OCI-LY7 (cell line): ENCODE data around the gene RASSF10. TPM values are rescaled to one million over a fixed set of nuclear protein-coding genes. Genes with fewer than 3 reads are reported as not detected.
"Not testable (repeated sequence)": the region's sequence is repeated elsewhere in the genome, so short reads cannot be mapped to it uniquely, and the experiment has no call there.

Source experiments
- BruUV-seq: library from RNA; stranded (reverse); fragments of 400-500 nt; replicated peaks from 2 replicates; lab custom pipeline; 2021; lab: Mats Ljungman, UMichigan
- CTCF ChIA-PET: fragments of 300-600 bp; sonication (Branson Sonifier 250); formaldehyde crosslinking; loops from one replicate; lab custom pipeline; 2022; ENCODE audit warnings: antibody characterized with exemption; ENCODE audit not compliant: unreplicated experiment; lab: Charles Lee
- POLR2A ChIA-PET: fragments of 300-600 bp; sonication (Branson Sonifier 250); formaldehyde crosslinking; loops from one replicate; lab custom pipeline; 2022; ENCODE audit warnings: antibody characterized with exemption; lab: Charles Lee
- DNase-seq: peaks from one replicate; pipeline ENCODE4 v3.0.0-alpha.2; 2015; ENCODE audit warnings: low spot score
- H2AFZ ChIP-seq: fragments of 200-600 bp; sonication (generic), shearing (Covaris generic); 2 replicates; pipeline ENCODE4 v1.6.1; 2014; ENCODE audit warnings: mild to moderate bottlenecking, antibody characterized with exemption, low read length, moderate library complexity
- H3K27ac ChIP-seq: fragments of 200-600 bp; sonication (generic); 2 replicates; pipeline ENCODE4 v1.5.1; 2014; ENCODE audit warnings: mixed run types, low read depth, mild to moderate bottlenecking, moderate library complexity, low read length, inconsistent platforms; ENCODE audit not compliant: poor library complexity, severe bottlenecking
- H3K36me3 ChIP-seq: fragments of 200-600 bp; sonication (generic); 2 replicates; pipeline ENCODE4 v1.6.1; 2014; ENCODE audit warnings: mild to moderate bottlenecking, antibody characterized with exemption, low read length, moderate library complexity, mixed read lengths; ENCODE audit not compliant: insufficient read depth
- H3K4me1 ChIP-seq: fragments of 200-600 bp; sonication (generic); 2 replicates; pipeline ENCODE4 v1.5.1; 2014; ENCODE audit warnings: mild to moderate bottlenecking, low read length; ENCODE audit not compliant: insufficient read depth, poor library complexity, severe bottlenecking
- H3K4me2 ChIP-seq: fragments of 200-600 bp; sonication (generic); 2 replicates; pipeline ENCODE4 v1.6.1; 2014; ENCODE audit warnings: mild to moderate bottlenecking, low read length
- H3K4me3 ChIP-seq: fragments of 200-600 bp; sonication (generic); 2 replicates; pipeline ENCODE4 v1.5.1; 2014; ENCODE audit warnings: mild to moderate bottlenecking, low read depth, low read length; ENCODE audit not compliant: poor library complexity, severe bottlenecking
- H3K79me2 ChIP-seq: fragments of 200-600 bp; sonication (generic); 2 replicates; pipeline ENCODE4 v1.6.1; 2016; ENCODE audit warnings: low read depth, mild to moderate bottlenecking, low read length, moderate library complexity, mixed read lengths; ENCODE audit not compliant: insufficient read depth
- H3K9me2 ChIP-seq: fragments of 200-600 bp; sonication (generic); 2 replicates; pipeline ENCODE4 v1.6.1; 2016; ENCODE audit warnings: mild to moderate bottlenecking, low read length, mixed read lengths; ENCODE audit not compliant: insufficient read depth
- H3K9me3 ChIP-seq: fragments of 200-600 bp; sonication (generic); 2 replicates; pipeline ENCODE4 v1.6.1; 2014; ENCODE audit warnings: mild to moderate bottlenecking, mixed run types, low read length, mixed read lengths
- H4K20me1 ChIP-seq: fragments of 200-600 bp; sonication (generic); 2 replicates; pipeline ENCODE4 v1.6.1; 2014; ENCODE audit warnings: mild to moderate bottlenecking, antibody characterized with exemption, low read length, moderate library complexity, mixed read lengths; ENCODE audit not compliant: insufficient read depth
- CTCF ChIP-seq: fragments of 200-600 bp; sonication (generic); conservative IDR thresholded peaks from 2 replicates; pipeline ENCODE4 v1.5.1; 2014; ENCODE audit warnings: mild to moderate bottlenecking, antibody characterized with exemption, low read length, moderate library complexity, mixed read lengths
- EZH2phosphoT487 ChIP-seq: fragments of 200-600 bp; sonication (generic); IDR thresholded peaks from 2 replicates; pipeline ENCODE4 v1.6.1; 2018; ENCODE audit warnings: low read depth, borderline replicate concordance, mild to moderate bottlenecking, mixed run types, antibody characterized with exemption, low read length, moderate library complexity, mixed read lengths
- intact Hi-C: fragments of 100-400 bp; cut with micrococcal nuclease; formaldehyde crosslinking; loops from one replicate; pipeline ENCODE4 v1.10.0; 2022; ENCODE audit not compliant: unreplicated experiment
- total RNA-seq, 2 experiments: library from RNA; depleted of rRNA in 1 of 2; stranded (reverse); fragments of >200 nt in 1 of 2; shearing (Covaris generic) in 1 of 2; gene quantifications; 2 replicates each; pipeline ENCODE4 v1.2.3, GENCODE V29; 2014 to 2022

The RASSF10 gene
- total RNA-seq, 2 experiments from 2014 or later = not detected

GRCh38 chr11:13042873-13043342 lies 33.8 kb downstream of the RASSF10 start:
- no peaks in the 10 kb centered on the region for H3K9me3 ChIP-seq
- no peak for DNase-seq
- H2AFZ ChIP-seq = no peak overlapping the region
- H3K4me3 ChIP-seq = no peak overlapping the region
- no TSS peak for BruUV-seq
- H3K4me2 ChIP-seq = no peak overlapping the region
- CTCF ChIA-PET = no interaction called here
- POLR2A ChIA-PET = no interaction called here
- no peaks in the 10 kb centered on the region for H4K20me1 ChIP-seq
- H3K4me1 ChIP-seq = no peaks in the 10 kb centered on the region
- no peaks in the 10 kb centered on the region for H3K36me3 ChIP-seq
- H3K27ac ChIP-seq = no peak overlapping the region
- no peak for TF ChIP-seq EZH2phosphoT487
- no peak for TF ChIP-seq CTCF
- H3K79me2 ChIP-seq = no peaks in the 10 kb centered on the region
- H3K9me2 ChIP-seq = no peaks in the 10 kb centered on the region
- intact Hi-C loops = no loop called here

DNA sequence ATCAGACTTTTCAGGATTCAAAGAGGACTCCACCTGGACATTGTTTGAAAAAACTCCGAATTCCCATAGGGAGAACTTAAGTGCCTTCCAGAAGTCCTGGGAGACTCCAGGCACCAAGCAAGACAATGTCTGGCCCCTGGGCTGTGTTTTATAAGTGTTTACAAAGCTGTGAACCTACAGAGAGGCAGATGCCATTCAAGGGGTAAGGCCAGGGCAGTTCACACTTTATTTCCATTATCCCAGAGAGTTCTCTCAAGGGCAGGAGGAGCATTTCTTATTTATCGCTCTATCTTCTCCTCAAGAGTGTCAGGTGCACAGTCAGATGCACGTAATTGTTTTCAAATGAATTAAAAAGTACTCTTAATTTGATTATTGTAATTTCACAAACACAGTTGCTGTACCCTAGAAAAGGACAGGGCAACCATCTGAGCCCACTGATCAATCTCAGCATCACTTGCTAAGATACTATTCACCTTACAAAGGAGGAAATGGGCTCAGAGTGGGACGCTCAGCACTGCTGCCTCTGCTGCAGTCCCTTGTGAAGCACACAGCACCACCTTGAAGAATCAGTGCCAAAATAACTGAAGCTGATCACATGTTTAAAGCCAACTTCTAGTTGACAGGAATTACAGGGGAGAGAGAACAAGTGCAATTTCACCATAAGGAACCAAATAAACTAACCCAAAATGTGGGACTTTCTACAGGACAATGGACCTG lies 35.0 kb downstream of the RASSF10 start:
- BruUV-seq = no TSS peak
- Histone ChIP-seq H2AFZ (no peak overlapping the region), H3K36me3 (no peaks in the 10 kb centered on the region), H3K4me1 (no peaks in the 10 kb centered on the region), H4K20me1 (no peaks in the 10 kb centered on the region), H3K4me2 (no peak overlapping the region), H3K27ac (no peak overlapping the region), H3K79me2 (no peaks in the 10 kb centered on the region), H3K4me3 (no peak overlapping the region), H3K9me2 (no peaks in the 10 kb centered on the region), H3K9me3 (no peaks in the 10 kb centered on the region)
- no peak for DNase-seq
- no peak for TF ChIP-seq EZH2phosphoT487
- TF ChIP-seq CTCF = no peak
- ChIA-PET CTCF (no interaction called here), POLR2A (no interaction called here)
- intact Hi-C loops = no loop called here

- BruUV-seq, H3K4me1 ChIP-seq, H3K4me2 ChIP-seq, H2AFZ ChIP-seq, H3K9me2 ChIP-seq, H3K9me3 ChIP-seq, DNase-seq, H4K20me1 ChIP-seq, H3K79me2 ChIP-seq, CTCF ChIA-PET, H3K4me3 ChIP-seq, H3K36me3 ChIP-seq, intact Hi-C loops, POLR2A ChIA-PET, H3K27ac ChIP-seq: not testable (repeated sequence)
Measured at GRCh38 chr11:13045089-13045488, 36.0 kb downstream of the RASSF10 start.
